Prostate gland (tissue), 2 donors: ENCODE data around the gene RHBDF2.

ENCODE experiments used
- CTCF ChIP-seq, 4 experiments: fragments of 200-600 bp in 2 of 4; fragments of 450-650 bp in 2 of 4; sonication (generic) in 2 of 4; IDR thresholded peaks; 1 replicate in 3 of 4; 2 replicates in 1 of 4; pipeline ENCODE4 v1.5.1; 2016 to 2019; ENCODE audit warnings: antibody characterized with exemption in 4 of 4, mild to moderate bottlenecking in 2 of 4, moderate library complexity in 2 of 4
- POLR2AphosphoS5 ChIP-seq: sonication (generic); formaldehyde crosslinking; IDR thresholded peaks from one replicate; pipeline ENCODE4 v1.6.1; 2017; ENCODE audit warnings: antibody characterized with exemption

DNA sequence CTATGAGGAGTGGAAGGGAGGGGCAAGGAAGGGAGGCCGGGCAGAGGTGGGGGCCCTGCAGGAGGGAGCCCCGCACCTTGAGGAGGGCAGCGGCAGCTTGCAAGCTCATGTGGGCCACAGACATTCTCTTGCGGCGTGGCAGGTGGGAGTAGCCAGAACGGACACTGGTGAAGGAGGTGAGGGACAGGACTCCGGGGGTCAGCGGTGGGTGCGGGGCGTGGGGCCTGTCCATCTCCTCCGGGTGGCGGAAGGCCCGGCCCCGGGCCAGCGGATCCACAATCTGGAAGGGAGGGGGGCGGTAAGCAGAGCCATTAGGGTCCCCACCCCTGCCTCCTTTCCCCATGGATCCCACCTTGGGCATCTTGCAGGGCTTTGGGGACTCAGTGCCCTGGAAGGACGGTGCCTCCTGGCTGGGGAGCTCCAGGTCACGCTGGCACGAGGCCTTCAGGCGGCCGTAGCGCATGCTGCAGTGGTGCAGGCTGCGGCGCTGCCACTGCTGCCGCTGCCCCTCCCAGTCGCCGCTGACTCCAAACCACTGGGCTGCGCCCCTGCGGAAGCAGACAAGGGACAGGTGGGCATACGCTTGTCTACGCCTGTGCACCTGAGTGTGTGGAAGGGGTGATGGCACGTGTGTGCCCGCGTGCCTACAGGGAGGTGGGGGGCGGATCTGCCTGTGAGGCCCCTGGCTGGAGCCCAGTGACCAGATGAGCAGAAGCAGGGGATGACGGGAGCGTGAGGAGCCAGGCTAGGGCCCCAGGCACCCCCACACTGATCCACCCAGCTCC is 22.3 kb downstream of the RHBDF2 start:
- TF ChIP-seq CTCF (IDR thresholded peaks at IDR 0.05) (no peak), POLR2AphosphoS5 (no peak)
